HG02571 (cell line): Measurements from ENCODE around the gene TMEM175.
"Not testable (repeated sequence)": the region's sequence is repeated elsewhere in the genome, so short reads cannot be mapped to it uniquely, and the experiment has no call there.

ENCODE experiments used
- ATAC-seq: cut with Tn5 transposase; IDR thresholded peaks from one replicate; pipeline ENCODE4 v1.9.1; 2021; ENCODE audit warnings: mild to moderate bottlenecking, moderate library complexity; ENCODE audit not compliant: unreplicated experiment

The TMEM175 gene

DNA sequence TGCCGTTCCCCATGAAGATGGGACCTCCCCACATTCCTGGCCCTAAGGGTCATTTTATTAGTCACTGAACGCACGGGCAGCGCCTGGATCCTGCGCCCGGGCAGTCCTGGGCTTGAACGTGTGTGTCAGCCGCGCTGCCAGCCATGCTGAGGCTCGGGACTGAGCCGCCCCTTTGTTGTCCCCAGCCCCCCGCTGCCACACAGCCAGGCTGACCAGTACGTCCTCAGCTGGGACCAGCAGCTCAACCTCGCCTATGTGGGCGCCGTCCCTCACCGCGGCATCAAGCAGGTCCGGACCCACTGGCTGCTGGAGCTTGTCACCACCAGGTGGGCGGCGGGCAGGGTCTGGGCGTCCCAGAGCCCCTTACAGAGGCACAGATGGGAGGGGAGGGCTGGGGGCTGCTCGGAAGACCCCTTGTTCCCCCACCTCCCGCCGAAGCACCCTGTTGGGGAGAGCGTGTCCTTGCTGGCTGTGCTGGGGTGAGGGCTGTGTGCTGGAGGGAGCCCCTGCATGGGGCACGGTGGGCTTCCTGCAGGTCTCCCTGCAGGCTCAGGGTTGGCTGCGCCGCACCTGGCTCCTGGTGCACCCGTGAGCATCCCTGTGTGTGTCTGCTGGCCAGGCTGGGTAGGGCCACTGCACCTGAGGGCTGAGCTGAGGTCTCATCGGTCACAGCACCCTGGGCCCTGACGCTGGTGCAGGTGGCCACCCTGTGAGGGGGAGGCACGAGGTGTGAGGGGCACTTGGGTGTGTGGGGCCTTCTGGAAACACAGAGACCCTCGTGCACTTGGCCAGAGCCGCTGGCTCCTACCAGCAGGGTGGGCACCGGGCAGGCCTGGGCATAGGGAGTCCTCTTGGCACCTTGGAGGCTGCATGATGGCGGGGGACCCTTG lies 55.6 kb downstream of the TMEM175 start:
- no peak for ATAC-seq

DNA sequence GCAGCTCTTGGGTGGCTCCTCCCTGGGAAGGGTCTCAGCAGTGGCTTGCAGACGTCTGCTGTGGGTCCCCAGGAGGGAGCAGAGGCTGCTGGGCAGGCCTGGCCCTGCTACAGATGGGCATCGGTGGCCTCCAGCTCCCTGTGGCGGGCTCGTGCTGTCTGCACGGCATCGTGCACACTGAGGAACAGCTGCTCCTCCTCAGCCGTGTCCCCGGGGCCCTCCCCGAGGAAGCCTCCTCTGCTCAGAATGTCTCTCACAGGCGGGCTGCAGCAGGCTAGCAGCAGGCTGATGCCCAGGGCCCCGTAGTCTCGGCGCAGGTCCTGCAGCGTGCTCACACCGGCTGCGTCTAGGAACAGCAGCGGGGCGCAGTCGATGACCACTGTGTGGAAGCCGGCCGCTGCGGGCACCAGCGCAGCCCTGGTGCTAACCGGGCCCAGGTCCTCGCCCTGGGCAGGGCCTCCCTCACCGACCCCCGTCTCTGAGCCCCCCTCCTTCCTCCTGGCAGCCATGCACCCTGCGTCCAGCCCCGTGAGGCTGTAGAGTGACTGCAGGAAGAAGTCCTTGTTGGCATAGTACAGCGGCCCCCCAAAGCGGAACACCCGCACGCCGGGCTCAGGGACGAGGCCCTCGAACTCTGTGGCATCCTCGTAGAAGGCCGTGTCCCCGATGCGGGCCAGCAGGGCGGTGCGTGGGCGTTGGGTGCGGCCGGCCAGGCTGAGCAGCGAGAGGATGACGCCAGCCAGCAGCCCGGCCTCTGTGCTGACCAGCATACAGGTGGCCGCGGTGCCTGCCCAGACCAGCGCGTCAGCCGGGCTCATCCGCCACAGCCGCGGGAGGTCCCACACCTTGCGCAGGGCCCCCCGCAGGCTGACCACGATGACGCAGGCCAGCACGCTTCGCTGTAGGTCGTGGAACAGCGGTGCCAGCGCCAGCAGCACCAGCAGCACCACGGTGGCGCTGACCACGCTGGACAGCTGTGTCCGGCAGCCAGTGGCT lies 56.8 kb downstream of the TMEM175 start:
- no peak for ATAC-seq

GRCh38 chr4:989722-990471 lies 57.6 kb downstream of the TMEM175 start:
- no peak for ATAC-seq

DNA sequence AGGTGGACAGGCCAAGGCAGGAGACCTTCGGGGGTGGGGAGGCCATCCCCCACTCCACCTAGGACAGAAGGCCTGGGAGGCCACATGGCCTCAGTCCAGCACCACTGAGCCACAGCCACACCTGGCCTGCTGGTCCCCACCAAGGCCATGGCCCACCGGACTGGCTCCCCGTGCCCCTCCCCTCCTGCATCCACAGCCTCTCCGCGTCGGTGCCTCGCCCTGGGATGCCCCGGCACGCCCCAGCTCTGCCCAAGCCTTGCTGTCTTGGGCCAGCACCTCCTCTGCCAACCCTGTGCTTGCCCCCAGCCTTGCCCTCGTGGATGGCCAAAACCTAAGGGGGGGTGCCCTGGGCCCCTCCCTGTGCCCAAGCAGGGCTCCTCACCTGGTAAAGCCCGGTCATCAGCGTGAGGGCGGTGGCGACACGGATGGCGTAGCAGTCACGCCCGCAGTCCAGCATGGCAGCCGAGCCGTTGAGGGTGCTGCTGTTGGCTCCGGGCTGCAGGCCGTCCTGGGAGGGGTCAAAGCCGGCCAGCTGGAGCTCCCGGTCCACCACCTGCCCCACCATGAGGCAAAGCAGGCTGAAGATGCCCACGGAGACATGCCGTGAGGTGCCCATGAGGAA lies 58.6 kb downstream of the TMEM175 start:
- ATAC-seq = no peak

DNA sequence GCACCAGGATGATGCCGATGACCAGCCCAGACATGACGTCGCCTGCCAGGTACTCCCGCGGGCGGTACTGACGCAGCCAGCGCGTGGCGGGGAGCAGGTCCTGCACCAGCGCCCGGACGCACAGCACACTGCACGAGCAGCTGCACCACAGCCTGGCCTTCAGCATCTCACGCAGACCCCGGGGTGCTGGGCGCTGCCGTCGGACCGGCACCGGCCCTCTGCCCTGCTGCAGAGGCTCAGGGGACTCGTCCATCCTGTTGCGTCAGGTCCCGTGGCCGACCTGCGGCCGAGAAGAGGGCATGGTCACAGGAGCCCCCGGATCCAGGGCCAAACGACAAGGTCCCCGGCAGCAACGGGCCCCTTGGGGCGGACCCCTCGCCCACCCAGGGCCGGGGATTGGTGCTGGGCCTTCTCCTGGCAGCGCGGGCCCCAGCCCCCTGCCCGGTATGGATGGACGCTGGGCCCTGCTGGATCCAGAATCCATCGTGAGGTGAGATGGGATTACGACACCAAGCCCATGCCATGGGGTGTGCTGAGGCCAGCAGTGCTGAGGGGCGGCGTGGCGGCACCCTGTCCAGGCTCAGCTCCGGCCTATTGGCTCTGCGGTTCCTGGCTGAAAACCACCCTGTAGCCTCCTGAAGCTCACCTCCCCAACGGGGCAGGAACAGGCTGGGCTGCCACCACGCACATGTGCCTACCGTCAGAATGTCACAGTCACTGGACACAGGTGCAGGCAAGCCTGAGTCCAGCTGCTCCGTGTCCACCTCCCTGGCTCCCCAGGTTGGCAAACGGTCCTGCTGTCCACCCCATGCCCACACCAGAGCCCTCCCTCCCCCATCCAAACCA lies 59.4 kb downstream of the TMEM175 start:
- no peak for ATAC-seq

DNA sequence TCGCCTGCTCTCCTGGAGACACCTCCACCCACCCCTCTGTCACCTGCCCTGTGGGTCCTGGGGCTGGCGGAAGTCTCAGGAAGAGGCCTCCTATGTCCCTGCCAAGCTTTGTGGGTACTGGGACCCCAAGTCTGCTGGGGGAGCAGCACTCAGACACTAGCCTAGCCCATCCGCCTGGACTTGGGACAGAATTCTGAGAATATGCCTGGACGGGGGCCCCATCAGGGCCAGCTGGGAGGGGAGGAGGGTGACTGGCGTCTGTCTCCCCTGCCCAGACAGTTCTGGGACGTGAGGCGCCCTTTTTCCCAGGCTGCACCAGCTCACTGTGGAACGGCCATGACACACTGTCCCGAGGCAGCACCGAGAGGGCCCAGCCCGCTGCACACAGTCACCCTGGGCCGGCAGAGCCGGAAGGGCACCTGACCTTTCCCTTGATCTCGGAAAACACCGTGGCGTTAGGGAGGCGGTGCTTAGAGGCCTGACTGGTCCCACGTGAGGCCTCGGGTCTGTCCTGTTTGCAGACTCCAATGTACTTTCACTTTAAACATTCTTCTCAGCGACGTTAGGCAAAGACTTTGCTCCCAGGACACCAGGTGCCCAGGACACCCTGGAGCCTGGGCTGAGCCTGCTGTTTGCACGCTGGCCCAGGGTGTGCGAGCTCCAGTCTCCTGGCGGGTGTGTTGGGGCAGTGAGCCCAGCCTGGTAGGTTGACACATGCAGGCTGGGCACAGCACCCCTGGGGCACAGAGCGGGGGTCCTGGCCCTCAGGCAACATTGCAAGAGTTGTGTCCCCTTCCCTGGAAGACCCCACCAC lies 60.2 kb downstream of the TMEM175 start:
- ATAC-seq = no peak

GRCh38 chr4:993111-994029 lies 61.1 kb downstream of the TMEM175 start, which contains the start of gene SLC26A1:
Gene SLC26A1 (minus strand): TSS chr4:993404. CDS start chr4:991703, 1,701 bp downstream.
- no peak for ATAC-seq

- no peak for ATAC-seq
Observed at GRCh38 chr4:995311-996026, 63.2 kb downstream of the TMEM175 start.

DNA sequence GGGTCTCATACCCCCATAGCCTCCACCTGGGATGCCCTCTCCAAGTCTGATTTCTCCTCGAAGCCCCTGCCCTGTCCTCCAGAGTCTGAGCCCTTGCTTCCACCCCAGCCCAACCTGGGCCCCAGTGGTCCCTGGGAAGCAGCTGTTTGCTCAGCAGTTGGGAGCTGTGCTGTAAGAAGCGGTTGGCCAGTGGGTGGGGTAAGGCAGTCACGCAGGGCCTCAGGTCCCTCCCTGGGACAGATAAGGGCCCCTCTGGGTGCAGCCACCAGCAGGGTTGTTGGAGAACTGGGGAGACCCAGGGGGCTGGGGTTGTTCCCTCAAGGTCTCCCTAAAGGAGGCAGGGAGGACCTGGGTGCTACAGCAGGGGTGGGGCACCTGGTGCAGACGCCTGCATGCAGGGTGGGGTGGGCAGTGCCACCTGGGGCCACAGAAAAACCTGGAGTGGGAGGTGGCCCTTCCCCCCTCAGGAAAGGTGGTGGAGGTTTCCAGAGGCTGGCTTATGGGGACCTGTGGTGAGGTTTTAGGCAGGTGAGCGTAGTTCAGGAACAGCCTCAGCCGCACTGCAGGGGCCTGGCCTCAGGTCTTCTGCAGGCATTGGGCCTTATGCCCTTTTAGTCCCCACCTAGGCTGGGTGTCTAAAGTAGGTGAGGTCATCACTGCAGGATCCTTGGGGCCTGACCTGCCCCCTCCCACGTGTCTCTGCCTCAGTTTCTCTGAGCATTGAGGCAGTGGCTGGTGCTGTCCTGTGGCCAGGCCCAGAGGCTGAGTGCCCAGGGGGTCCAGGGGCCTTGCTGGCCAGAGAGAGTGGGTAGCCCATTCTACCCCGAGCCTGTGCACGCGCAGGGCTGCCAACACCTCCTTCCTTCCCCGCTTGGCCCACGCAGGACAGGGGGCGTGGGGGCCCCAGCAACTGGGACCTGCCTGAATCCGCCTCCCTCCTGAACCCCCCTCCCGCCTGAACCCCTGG lies 64.1 kb downstream of the TMEM175 start:
- ATAC-seq = no peak

GRCh38 chr4:996997-997374 lies 64.7 kb downstream of the TMEM175 start:
- ATAC-seq = no peak

DNA sequence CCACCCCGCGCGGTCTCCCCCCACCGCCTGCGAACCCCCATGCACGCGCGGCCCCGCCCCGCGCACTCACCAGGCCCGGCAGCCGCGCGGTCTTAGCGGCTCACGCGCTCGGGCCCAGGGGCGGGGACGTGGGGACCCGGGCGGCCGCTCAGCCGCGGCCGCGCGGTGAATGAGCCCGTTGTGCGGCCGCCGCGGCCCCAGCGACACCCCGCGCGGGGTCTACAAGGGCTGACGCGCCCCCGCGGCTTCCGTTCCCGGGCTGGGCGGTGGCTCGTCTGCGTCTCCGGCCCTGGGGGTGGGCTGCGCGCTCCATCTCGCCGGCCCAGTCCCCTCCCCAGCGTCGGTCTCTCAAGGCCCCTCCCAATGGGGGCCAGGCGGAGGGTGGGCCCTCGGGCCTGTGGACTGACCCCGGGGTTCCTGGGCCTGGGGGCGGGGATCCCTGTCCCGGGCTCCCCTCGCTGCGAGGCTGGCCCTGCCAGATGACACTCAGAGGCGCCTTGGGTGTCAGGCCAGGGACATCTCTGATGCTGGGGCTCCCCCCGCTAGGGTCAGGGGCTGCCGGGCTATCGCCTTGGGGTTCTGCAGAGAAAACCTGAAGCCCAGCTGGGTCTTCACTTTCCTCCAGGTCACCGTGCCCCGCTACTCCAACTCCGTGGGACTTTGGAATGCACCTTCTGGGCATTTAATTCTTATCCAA lies 65.3 kb downstream of the TMEM175 start:
- no peak for ATAC-seq

GRCh38 chr4:998096-998691 lies 65.9 kb downstream of the TMEM175 start:
- no peak for ATAC-seq

DNA sequence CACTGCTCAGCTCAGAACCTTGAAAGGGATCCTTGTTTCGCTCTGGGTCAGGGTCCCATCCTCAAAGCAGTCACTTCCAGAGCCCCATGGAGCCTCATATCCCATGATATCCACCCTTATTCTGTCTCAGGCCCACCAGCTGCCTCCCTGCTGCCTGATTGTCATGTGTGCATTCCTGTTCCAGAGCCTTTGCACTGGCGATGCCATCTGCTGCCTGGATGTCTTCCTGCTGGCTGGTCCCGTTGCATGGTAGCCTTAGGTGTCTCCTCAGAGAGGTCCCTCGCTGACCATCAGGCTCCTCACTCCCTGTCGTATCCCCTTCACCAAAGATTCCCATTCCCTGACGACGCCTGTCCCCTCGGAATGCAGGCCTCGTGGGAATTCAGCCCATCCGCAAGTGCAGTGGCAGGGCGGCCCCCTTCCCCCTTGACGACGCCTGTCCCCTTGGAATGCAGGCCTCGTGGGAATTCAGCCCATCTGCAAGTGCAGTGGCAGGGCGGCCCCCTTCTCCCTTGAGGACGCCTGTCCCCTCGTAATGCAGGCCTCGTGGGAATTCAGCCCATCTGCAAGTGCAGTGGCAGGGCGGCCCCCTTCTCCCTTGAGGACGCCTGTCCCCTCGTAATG lies 67.1 kb downstream of the TMEM175 start:
- ATAC-seq = not testable (repeated sequence)

- no peak for ATAC-seq
Observed at GRCh38 chr4:999882-1000425, 67.7 kb downstream of the TMEM175 start.
